ENCODE results near the gene GNPDA1. TPM values are rescaled to one million over a fixed set of nuclear protein-coding genes. Genes with fewer than 3 reads are reported as not detected.

The GNPDA1 gene
- total RNA-seq, 1 experiment from 2014 or later: 70.9 TPM

GRCh38 chr5:142017832-142018427 lies 5.1 kb upstream of the GNPDA1 start:
- H3K4me1 Mint-ChIP-seq (ENCODE audit: low read depth, unreplicated experiment): peaks cover 7% of the 10 kb centered on the region
- no peak for TF ChIP-seq CTCF (IDR thresholded peaks at IDR 0.05; ENCODE audit: insufficient read depth in 1 of 2, low read depth in 1 of 2, low read length in 1 of 2, severe bottlenecking in 1 of 2, unreplicated experiment in 1 of 2)
- H3K4me3 Mint-ChIP-seq (ENCODE audit: unreplicated experiment): no peak overlapping the region
- no peak overlapping the region for H3K4me3 ChIP-seq (ENCODE audit: low read depth, low read length)
- H3K27me3 Mint-ChIP-seq (ENCODE audit: insufficient read depth, unreplicated experiment): peaks cover 2% of the 10 kb centered on the region
- CTCF ChIA-PET: interaction anchor here (0.6 to 0.7 kb wide), 2 partner anchors 125 to 582 kb away, joined by 3 read pairs; no protein-coding TSS in a partner anchor
- no peaks in the 10 kb centered on the region for H3K27me3 ChIP-seq (replicated peaks; ENCODE audit: control insufficient read depth, insufficient read depth, low read length)
- no peak for DNase-seq
- intact Hi-C loops (cut with micrococcal nuclease; ENCODE audit: unreplicated experiment): no loop called here
- H3K9me3 Mint-ChIP-seq (ENCODE audit: unreplicated experiment): peaks cover 20% of the 10 kb centered on the region
- no peaks in the 10 kb centered on the region for H3K36me3 ChIP-seq (ENCODE audit: control insufficient read depth, insufficient read depth, low read length)
- H3K36me3 Mint-ChIP-seq (ENCODE audit: insufficient read depth, unreplicated experiment): peaks cover 22% of the 10 kb centered on the region
- H3K27ac Mint-ChIP-seq (ENCODE audit: unreplicated experiment): no peak overlapping the region
- POLR2A ChIA-PET: interaction anchor here (0.6 kb wide), 1 partner anchor 310 kb away, joined by 3 read pairs; no protein-coding TSS in a partner anchor
- BruUV-seq (replicated peaks): no TSS peak
- peaks cover 4% of the 10 kb centered on the region; the same call in 1 of the 2 replicates for H3K4me1 ChIP-seq
- H3K9me3 ChIP-seq: 0 out of 2 replicates have a peak, but pooled peaks cover 4% of the 10 kb centered on the region

GRCh38 chr5:142016556-142016955 lies 3.7 kb upstream of the GNPDA1 start:
- CTCF ChIA-PET: no interaction called here
- Mint-ChIP-seq H3K4me1 (ENCODE audit: low read depth, unreplicated experiment) (peaks cover 7% of the 10 kb centered on the region), H3K27me3 (ENCODE audit: insufficient read depth, unreplicated experiment) (no peaks in the 10 kb centered on the region), H3K4me3 (ENCODE audit: unreplicated experiment) (no peak overlapping the region), H3K36me3 (ENCODE audit: insufficient read depth, unreplicated experiment) (peaks cover 31% of the 10 kb centered on the region), H3K9me3 (ENCODE audit: unreplicated experiment) (peaks cover 20% of the 10 kb centered on the region), H3K27ac (ENCODE audit: unreplicated experiment) (no peak overlapping the region)
- intact Hi-C loops (cut with micrococcal nuclease; ENCODE audit: unreplicated experiment): no loop called here
- Histone ChIP-seq H3K4me3 (ENCODE audit: low read depth, low read length) (no peak overlapping the region), H3K4me1 (peaks cover 4% of the 10 kb centered on the region; the same call in 1 of the 2 replicates), H3K9me3 (0 out of 2 replicates have a peak, but pooled peaks cover 4% of the 10 kb centered on the region), H3K27me3 (replicated peaks; ENCODE audit: control insufficient read depth, insufficient read depth, low read length) (no peaks in the 10 kb centered on the region), H3K36me3 (ENCODE audit: control insufficient read depth, insufficient read depth, low read length) (no peaks in the 10 kb centered on the region)
- TF ChIP-seq CTCF (IDR thresholded peaks at IDR 0.05; ENCODE audit: insufficient read depth in 1 of 2, low read depth in 1 of 2, low read length in 1 of 2, severe bottlenecking in 1 of 2, unreplicated experiment in 1 of 2): no peak
- BruUV-seq (replicated peaks): no TSS peak
- no peak for DNase-seq
- POLR2A ChIA-PET: no interaction called here

- H3K27me3 ChIP-seq (replicated peaks; ENCODE audit: control insufficient read depth, insufficient read depth, low read length): no peaks in the 10 kb centered on the region
- no TSS peak for BruUV-seq (replicated peaks)
- no peak overlapping the region for H3K4me3 ChIP-seq (ENCODE audit: low read depth, low read length)
- Mint-ChIP-seq H3K36me3 (ENCODE audit: insufficient read depth, unreplicated experiment) (peaks cover 31% of the 10 kb centered on the region), H3K4me3 (ENCODE audit: unreplicated experiment) (no peak overlapping the region), H3K27ac (ENCODE audit: unreplicated experiment) (no peak overlapping the region), H3K27me3 (ENCODE audit: insufficient read depth, unreplicated experiment) (no peaks in the 10 kb centered on the region), H3K9me3 (ENCODE audit: unreplicated experiment) (peaks cover 20% of the 10 kb centered on the region), H3K4me1 (ENCODE audit: low read depth, unreplicated experiment) (peaks cover 7% of the 10 kb centered on the region)
- POLR2A ChIA-PET: no interaction called here
- peaks cover 4% of the 10 kb centered on the region; the same call in 1 of the 2 replicates for H3K4me1 ChIP-seq
- 0 out of 2 replicates have a peak, but pooled peaks cover 4% of the 10 kb centered on the region for H3K9me3 ChIP-seq
- intact Hi-C loops (cut with micrococcal nuclease; ENCODE audit: unreplicated experiment): loop anchor here (1.0 to 2.0 kb wide), 4 partner anchors 8 to 129 kb away; partner anchors contain the start of gene RNF14
- H3K36me3 ChIP-seq (ENCODE audit: control insufficient read depth, insufficient read depth, low read length): no peaks in the 10 kb centered on the region
- no peak for TF ChIP-seq CTCF (IDR thresholded peaks at IDR 0.05; ENCODE audit: insufficient read depth in 1 of 2, low read depth in 1 of 2, low read length in 1 of 2, severe bottlenecking in 1 of 2, unreplicated experiment in 1 of 2)
- CTCF ChIA-PET: interaction anchor here (0.7 to 1.4 kb wide), 3 partner anchors 47 to 127 kb away, joined by 3 to 5 read pairs (median 4); partner anchors contain the start of gene RNF14
- no peak for DNase-seq
Observed at GRCh38 chr5:142015781-142016533, 3.1 kb upstream of the GNPDA1 start.
